Stimulated activated CD8-positive, alpha-beta memory T cell treated with anti-CD3 and anti-CD28 coated beads, Interleukin-4, amount 100 ng/mL, for 4 hours (primary cell): ENCODE measurements around the gene MASP1.

Experiments
- DNase-seq, 2 donors: peaks; one replicate each; pipeline ENCODE4 v3.0.0-alpha.2; 2020; ENCODE audit warnings: low read depth in 2 of 2, low spot score in 1 of 2

MASP1 gene

GRCh38 chr3:187191271-187191670 lies 100.3 kb downstream of the MASP1 start:
- DNase-seq, result no peak

GRCh38 chr3:187188931-187189330 lies 102.6 kb downstream of the MASP1 start:
- no peak for DNase-seq

GRCh38 chr3:187186801-187187421 lies 104.6 kb downstream of the MASP1 start:
- no peak for DNase-seq

- no peak for DNase-seq
Observed at GRCh38 chr3:187186375-187186774, 105.2 kb downstream of the MASP1 start.

GRCh38 chr3:187185759-187186158 lies 105.8 kb downstream of the MASP1 start:
- no peak for DNase-seq
